Osteoblast (primary cell): ENCODE measurements around the gene LEF1. TPM values are rescaled to one million over a fixed set of nuclear protein-coding genes. Genes with fewer than 3 reads are reported as not detected.

ENCODE experiments used
- DNase-seq: peaks from one replicate; pipeline ENCODE4 v3.0.0; 2011; ENCODE audit warnings: low spot score, mixed read lengths; ENCODE audit not compliant: insufficient read length; ENCODE audit errors: missing footprints
- H2AFZ ChIP-seq: 2 replicates; pipeline ENCODE4 v1.6.0; 2011; ENCODE audit warnings: mild to moderate bottlenecking, low read length
- H3K27ac ChIP-seq: 2 replicates; pipeline ENCODE4 v1.5.1; 2011; ENCODE audit warnings: mild to moderate bottlenecking, low read depth, low read length, moderate library complexity
- H3K27me3 ChIP-seq: 2 replicates; pipeline ENCODE4 v1.6.0; 2012; ENCODE audit warnings: mild to moderate bottlenecking, control low read depth, inconsistent platforms, low read length, moderate library complexity; ENCODE audit not compliant: insufficient read depth
- H3K36me3 ChIP-seq: 2 replicates; pipeline ENCODE4 v1.5.1; 2011; ENCODE audit warnings: mild to moderate bottlenecking, low read length, control low read depth, moderate library complexity; ENCODE audit not compliant: insufficient read depth
- H3K4me1 ChIP-seq: 2 replicates; pipeline ENCODE4 v1.5.1; 2011; ENCODE audit warnings: mild to moderate bottlenecking, low read length, control low read depth, moderate library complexity; ENCODE audit not compliant: insufficient read depth
- H3K4me2 ChIP-seq: 2 replicates; pipeline ENCODE4 v1.6.0; 2011; ENCODE audit warnings: mild to moderate bottlenecking, low read length; ENCODE audit not compliant: insufficient read depth
- H3K4me3 ChIP-seq: fragments of 200-600 bp; sonication (generic); 3 replicates; pipeline ENCODE4 v1.5.1; 2012; ENCODE audit warnings: mild to moderate bottlenecking, low read length, inconsistent platforms; ENCODE audit not compliant: insufficient read depth
- H3K79me2 ChIP-seq: 2 replicates; pipeline ENCODE4 v1.6.0; 2012; ENCODE audit warnings: mild to moderate bottlenecking, low read length, control low read depth, inconsistent platforms; ENCODE audit not compliant: insufficient read depth
- H3K9me3 ChIP-seq: 2 replicates; pipeline ENCODE4 v1.5.1; 2011; ENCODE audit warnings: low read depth, low read length, control low read depth
- H4K20me1 ChIP-seq: 2 replicates; pipeline ENCODE4 v1.6.0; 2012; ENCODE audit warnings: mild to moderate bottlenecking, low read length, control low read depth; ENCODE audit not compliant: insufficient read depth
- CTCF ChIP-seq: IDR thresholded peaks from 2 replicates; pipeline ENCODE4 v1.5.1; 2011; ENCODE audit warnings: mild to moderate bottlenecking, low read depth, low read length, moderate library complexity; ENCODE audit errors: extremely low read depth
- total RNA-seq: library from RNA; depleted of rRNA; stranded (reverse); fragments of >200 nt; gene quantifications from 2 replicates; pipeline ENCODE4 v1.2.3, GENCODE V29; 2012

LEF1 gene
- total RNA-seq, 1 donor, result 5.8 TPM

GRCh38 chr4:108166038-108166437 is 2.7 kb downstream of the LEF1 start:
- H4K20me1 ChIP-seq, result no peaks in the 10 kb centered on the region
- no peaks in the 10 kb centered on the region for H3K36me3 ChIP-seq
- no peaks in the 10 kb centered on the region for H3K9me3 ChIP-seq
- H3K4me2 ChIP-seq, result peak overlapping the region; percentile 96
- peak overlapping the region; percentile 74 for H2AFZ ChIP-seq
- TF ChIP-seq CTCF, result no peak
- peaks cover 17% of the 10 kb centered on the region for H3K4me1 ChIP-seq
- H3K79me2 ChIP-seq, result no peaks in the 10 kb centered on the region
- no peak for DNase-seq
- H3K4me3 ChIP-seq, result peak overlapping the region; percentile 77
- H3K27me3 ChIP-seq, result peaks cover 61% of the 10 kb centered on the region
- H3K27ac ChIP-seq, result no peak overlapping the region

- Histone ChIP-seq H3K9me3 (no peaks in the 10 kb centered on the region), H3K27me3 (peaks cover 56% of the 10 kb centered on the region), H3K4me2 (no peak overlapping the region), H4K20me1 (no peaks in the 10 kb centered on the region), H3K36me3 (no peaks in the 10 kb centered on the region), H3K4me1 (peaks cover 17% of the 10 kb centered on the region), H3K4me3 (no peak overlapping the region), H2AFZ (no peak overlapping the region), H3K27ac (no peak overlapping the region), H3K79me2 (no peaks in the 10 kb centered on the region)
- DNase-seq, result no peak
- TF ChIP-seq CTCF, result no peak
These were observed 3.1 kb downstream of the LEF1 start for GRCh38 chr4:108165586-108165985.

GRCh38 chr4:108163351-108163750 is 5.4 kb downstream of the LEF1 start:
- peaks cover 12% of the 10 kb centered on the region for H3K4me1 ChIP-seq
- no peak for DNase-seq
- H3K4me2 ChIP-seq, result no peak overlapping the region
- H3K9me3 ChIP-seq, result no peaks in the 10 kb centered on the region
- TF ChIP-seq CTCF, result no peak
- H3K36me3 ChIP-seq, result no peaks in the 10 kb centered on the region
- H4K20me1 ChIP-seq, result no peaks in the 10 kb centered on the region
- H3K79me2 ChIP-seq, result no peaks in the 10 kb centered on the region
- no peak overlapping the region for H3K27ac ChIP-seq
- H3K27me3 ChIP-seq, result peaks cover 35% of the 10 kb centered on the region
- H2AFZ ChIP-seq, result no peak overlapping the region
- H3K4me3 ChIP-seq, result no peak overlapping the region

- Histone ChIP-seq H4K20me1 (no peaks in the 10 kb centered on the region), H3K79me2 (no peaks in the 10 kb centered on the region), H3K4me1 (no peaks in the 10 kb centered on the region), H3K27ac (no peak overlapping the region), H2AFZ (no peak overlapping the region), H3K27me3 (peaks cover 15% of the 10 kb centered on the region), H3K9me3 (no peaks in the 10 kb centered on the region), H3K4me3 (no peak overlapping the region), H3K36me3 (no peaks in the 10 kb centered on the region), H3K4me2 (no peak overlapping the region)
- no peak for DNase-seq
- TF ChIP-seq CTCF, result no peak
These were observed 7.9 kb downstream of the LEF1 start for GRCh38 chr4:108160741-108161352.
